Stimulated activated naive CD8-positive, alpha-beta T cell treated with anti-CD3 and anti-CD28 coated beads, Interleukin-15, Interleukin-2, amounts not matched to agents 100 ng/mL and 50 ng/mL, for 24 hours (primary cell): ENCODE data around the gene SGK1.
"Not testable (repeated sequence)": the region's sequence is repeated elsewhere in the genome, so short reads cannot be mapped to it uniquely, and the experiment has no call there.

Experiments
- H3K27ac Mint-ChIP-seq: one replicate; pipeline ENCODE4 v1.8.0; 2021; ENCODE audit warnings: mild to moderate bottlenecking, mixed read lengths
- H3K27me3 Mint-ChIP-seq: one replicate; pipeline ENCODE4 v1.8.0; 2021; ENCODE audit warnings: mixed read lengths
- H3K36me3 Mint-ChIP-seq: one replicate; pipeline ENCODE4 v1.8.0; 2021; ENCODE audit warnings: low read depth, mixed read lengths
- H3K4me1 Mint-ChIP-seq: one replicate; pipeline ENCODE4 v1.8.0; 2021; ENCODE audit warnings: low read depth, mixed read lengths
- H3K4me3 Mint-ChIP-seq: one replicate; pipeline ENCODE4 v1.8.0; 2021; ENCODE audit warnings: mild to moderate bottlenecking, mixed read lengths
- H3K9me3 Mint-ChIP-seq: one replicate; pipeline ENCODE4 v1.8.0; 2021; ENCODE audit warnings: mixed read lengths

The SGK1 gene

DNA sequence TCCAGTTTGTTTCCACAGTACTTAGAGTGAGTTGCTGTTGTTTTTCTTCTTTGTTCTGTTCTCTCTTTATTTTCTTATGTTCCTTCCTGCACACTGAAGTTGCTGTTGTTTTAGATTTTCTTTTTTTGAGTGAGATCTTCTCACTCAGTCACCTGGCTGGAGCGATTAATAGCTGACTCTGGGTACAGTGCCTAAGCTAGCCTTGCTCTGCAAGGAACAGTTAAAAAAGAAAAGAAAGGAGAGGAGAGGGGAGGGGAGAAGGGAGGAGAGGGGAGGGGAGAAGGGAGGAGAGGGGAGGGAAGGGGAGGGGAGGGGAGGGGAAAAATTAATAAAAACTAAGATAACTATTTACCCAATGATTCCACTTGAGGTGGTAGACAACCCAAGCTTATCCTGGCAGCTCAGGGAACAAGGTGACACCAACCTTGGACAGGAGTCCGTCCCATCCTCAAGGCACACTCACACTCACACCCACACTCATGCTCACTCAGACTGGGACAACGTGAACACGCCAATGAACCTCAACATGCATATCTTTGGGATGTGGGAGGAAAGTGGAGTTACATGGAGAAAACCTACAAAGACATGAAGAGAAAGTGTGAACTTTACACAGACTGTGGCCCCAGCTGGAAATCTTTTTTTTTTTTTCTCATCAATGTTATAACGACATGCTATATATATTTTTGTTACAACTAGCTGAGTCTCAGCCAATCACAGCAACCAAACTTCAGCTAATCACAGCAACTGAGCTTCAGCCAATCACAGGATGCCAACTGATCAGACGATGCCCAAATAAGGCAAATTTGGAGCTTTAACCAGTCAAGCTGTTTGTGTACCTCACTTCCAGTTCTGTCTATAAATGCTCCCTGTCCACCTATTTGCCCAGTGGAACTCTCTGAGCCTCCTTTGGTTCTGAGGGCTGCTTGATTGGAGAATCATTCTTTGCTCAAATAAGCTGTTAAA, 124.1 kb downstream of the SGK1 start:
- Mint-ChIP-seq H3K27me3 (no peaks in the 10 kb centered on the region), H3K36me3 (peaks cover 4% of the 10 kb centered on the region), H3K4me3 (no peak overlapping the region), H3K9me3 (no peaks in the 10 kb centered on the region), H3K4me1 (peaks cover 9% of the 10 kb centered on the region), H3K27ac (no peak overlapping the region)

DNA sequence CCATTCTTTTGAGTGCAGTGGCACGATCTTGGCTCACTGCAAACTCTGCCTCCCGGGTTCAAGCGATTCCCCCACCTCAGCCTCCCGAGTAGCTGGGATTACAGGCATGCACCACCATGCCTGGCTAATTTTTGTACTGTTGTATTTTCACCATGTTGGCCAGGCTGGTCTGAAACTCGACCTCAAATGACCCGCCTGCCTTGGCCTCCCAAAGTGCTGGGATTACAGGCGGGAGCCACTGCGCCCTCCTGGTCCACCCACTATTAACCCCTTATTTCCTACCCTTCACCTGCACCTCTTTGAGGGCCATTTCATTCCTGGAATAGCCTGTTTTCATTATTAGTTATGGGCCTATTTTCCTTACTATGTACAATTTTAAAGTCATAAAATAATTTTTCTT, 125.3 kb downstream of the SGK1 start:
- not testable (repeated sequence) for H3K9me3 Mint-ChIP-seq, H3K4me3 Mint-ChIP-seq, H3K4me1 Mint-ChIP-seq, H3K27me3 Mint-ChIP-seq, H3K36me3 Mint-ChIP-seq, H3K27ac Mint-ChIP-seq

DNA sequence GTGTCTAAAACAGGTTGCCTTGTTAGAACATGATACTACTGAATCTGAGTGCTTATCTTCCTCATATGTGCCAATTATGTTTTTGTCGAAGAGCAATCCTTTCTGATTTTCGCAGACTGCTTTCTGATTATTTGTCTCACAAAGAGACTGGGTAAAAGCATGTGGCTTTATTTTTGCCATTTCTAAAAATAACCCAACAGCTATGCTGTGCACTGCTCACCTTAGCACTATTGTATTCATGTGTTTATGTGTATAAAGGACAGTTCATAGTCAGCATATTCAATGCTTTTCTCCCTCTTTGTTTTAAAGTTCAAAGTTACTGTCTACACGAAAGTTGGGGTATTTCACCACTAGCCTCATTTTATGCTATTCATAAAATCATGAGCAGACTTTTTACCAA, 127.0 kb downstream of the SGK1 start:
- Mint-ChIP-seq H3K36me3 (no peaks in the 10 kb centered on the region), H3K27me3 (no peaks in the 10 kb centered on the region), H3K27ac (no peak overlapping the region), H3K4me1 (peaks cover 3% of the 10 kb centered on the region), H3K4me3 (no peak overlapping the region), H3K9me3 (no peaks in the 10 kb centered on the region)

DNA sequence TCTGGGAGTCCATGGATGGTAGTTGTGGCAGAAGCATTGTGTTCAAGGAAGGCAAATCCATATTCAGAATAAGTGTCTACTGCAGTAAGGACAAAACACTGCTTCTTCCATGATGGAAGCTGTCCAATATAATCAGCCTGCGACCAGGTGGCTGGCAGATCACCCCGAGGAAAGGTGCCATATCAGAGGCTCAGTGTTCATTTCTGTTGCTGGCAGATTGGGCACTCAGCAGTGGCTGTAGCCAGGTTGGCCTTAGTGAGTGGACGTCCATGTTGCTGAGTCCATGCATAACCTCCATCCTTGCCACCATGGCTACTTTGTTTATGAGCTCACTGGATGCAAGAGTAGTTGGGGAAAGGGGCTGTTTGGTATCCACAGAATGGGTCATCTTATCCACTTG, 130.2 kb downstream of the SGK1 start:
- Mint-ChIP-seq H3K4me3 (no peak overlapping the region), H3K27me3 (no peaks in the 10 kb centered on the region), H3K9me3 (no peaks in the 10 kb centered on the region), H3K27ac (no peak overlapping the region), H3K36me3 (no peaks in the 10 kb centered on the region), H3K4me1 (peaks cover 4% of the 10 kb centered on the region)

DNA sequence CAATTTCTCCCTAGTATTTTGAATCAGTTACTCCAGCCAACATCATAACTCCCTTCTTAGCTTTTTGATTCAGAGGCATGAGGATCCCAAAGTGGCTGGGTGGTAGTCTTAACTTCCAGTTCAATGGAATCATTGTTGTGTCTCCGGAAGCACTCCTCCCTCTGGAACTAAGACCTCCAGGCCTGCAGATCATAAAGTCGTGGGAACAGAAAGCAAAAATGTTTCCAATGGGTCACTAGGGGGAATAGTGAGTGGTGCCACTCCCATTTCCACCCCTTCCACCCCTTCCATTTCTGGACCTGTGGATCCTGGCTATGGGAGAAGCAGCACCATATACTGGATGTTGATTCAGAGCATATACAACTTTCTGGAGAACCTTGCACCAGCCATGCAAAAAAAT, 130.8 kb downstream of the SGK1 start:
- Mint-ChIP-seq H3K9me3 (no peaks in the 10 kb centered on the region), H3K4me3 (no peak overlapping the region), H3K27me3 (no peaks in the 10 kb centered on the region), H3K27ac (no peak overlapping the region), H3K36me3 (no peaks in the 10 kb centered on the region), H3K4me1 (peaks cover 6% of the 10 kb centered on the region)

DNA sequence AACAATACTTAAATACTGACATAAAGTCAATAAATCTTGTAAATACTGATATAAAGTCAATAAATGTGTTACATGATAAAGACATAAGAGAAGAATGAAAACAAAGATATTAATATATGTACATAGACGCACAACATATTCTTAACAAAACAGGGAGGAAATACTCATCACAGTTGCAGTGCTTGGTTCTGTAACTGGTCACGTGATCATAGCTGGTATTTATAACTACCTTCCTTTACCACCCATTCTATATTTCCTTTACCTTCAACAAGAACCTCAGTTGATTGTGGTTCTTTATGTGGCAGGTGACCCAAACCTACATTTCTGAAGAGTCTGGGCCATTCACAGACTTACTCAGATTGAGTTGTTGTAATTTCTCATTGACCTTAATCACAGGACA, 131.6 kb downstream of the SGK1 start:
- H3K4me1 Mint-ChIP-seq, result peaks cover 6% of the 10 kb centered on the region
- H3K36me3 Mint-ChIP-seq, result no peaks in the 10 kb centered on the region
- no peaks in the 10 kb centered on the region for H3K9me3 Mint-ChIP-seq
- H3K27me3 Mint-ChIP-seq, result no peaks in the 10 kb centered on the region
- no peak overlapping the region for H3K27ac Mint-ChIP-seq
- no peak overlapping the region for H3K4me3 Mint-ChIP-seq

DNA sequence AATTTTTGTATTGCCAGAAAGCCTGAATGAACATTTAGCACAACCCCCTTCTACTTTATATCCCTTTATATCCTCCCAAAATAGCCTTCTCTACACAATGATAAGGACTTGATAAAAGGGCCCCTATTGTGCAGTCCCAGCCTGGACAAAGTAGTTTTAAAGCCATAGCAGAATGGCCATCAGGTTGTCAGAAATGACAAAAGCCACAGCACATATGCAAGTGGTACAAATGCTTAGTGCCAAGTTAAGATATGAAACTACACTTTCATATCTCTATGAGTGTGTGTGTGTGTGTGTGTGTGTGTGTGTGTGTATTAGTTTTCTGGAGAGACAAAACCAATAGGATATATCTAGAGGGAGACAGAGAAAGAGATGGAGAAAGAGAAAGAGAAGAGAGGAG, 132.6 kb downstream of the SGK1 start:
- Mint-ChIP-seq H3K9me3 (no peaks in the 10 kb centered on the region), H3K27ac (no peak overlapping the region), H3K27me3 (no peaks in the 10 kb centered on the region), H3K4me1 (peaks cover 6% of the 10 kb centered on the region), H3K36me3 (no peaks in the 10 kb centered on the region), H3K4me3 (no peak overlapping the region)

DNA sequence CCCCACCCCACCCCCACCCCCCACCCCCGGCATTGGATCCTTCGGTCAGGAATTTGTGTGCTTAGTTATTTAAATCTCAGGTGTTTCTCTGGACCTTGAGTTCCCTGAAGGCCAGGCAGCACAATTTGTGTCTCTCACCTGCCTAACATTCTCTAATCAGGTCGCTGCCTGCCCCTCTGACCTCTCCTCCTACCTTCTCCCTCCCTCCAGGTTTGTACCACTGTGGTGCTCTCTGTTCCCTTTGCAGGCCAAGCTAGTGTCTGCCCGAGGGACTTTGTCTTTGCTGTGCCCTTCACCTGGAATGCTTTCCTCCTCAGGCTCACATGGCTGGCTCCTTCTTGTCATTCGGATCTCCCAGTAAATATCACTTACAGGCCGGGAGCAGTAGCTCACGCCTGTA, 134.1 kb downstream of the SGK1 start:
- Mint-ChIP-seq H3K9me3 (no peaks in the 10 kb centered on the region), H3K27ac (no peak overlapping the region), H3K4me3 (no peak overlapping the region), H3K4me1 (peaks cover 6% of the 10 kb centered on the region), H3K36me3 (no peaks in the 10 kb centered on the region), H3K27me3 (no peaks in the 10 kb centered on the region)

DNA sequence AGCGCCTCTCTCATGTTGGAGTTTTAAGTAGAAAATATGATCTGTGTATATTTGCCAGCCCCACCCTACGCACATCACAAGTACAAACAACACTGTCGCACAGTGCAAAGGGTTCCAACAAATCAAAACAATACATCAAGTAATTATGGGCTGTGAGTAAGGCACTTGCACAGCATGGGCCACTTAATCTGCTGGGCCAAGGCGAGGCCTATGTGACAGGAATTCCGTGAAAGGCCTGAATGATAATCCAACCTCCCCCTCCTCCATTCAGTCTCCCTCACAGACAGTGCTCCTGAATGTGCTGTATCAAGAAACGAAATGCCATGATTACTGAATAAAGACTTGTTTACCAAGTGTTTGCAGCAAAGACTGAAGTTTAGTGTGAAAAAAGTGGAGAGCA, 135.4 kb downstream of the SGK1 start:
- Mint-ChIP-seq H3K4me1 (peaks cover 20% of the 10 kb centered on the region), H3K9me3 (no peaks in the 10 kb centered on the region), H3K27me3 (no peaks in the 10 kb centered on the region), H3K4me3 (no peak overlapping the region), H3K27ac (no peak overlapping the region), H3K36me3 (no peaks in the 10 kb centered on the region)

DNA sequence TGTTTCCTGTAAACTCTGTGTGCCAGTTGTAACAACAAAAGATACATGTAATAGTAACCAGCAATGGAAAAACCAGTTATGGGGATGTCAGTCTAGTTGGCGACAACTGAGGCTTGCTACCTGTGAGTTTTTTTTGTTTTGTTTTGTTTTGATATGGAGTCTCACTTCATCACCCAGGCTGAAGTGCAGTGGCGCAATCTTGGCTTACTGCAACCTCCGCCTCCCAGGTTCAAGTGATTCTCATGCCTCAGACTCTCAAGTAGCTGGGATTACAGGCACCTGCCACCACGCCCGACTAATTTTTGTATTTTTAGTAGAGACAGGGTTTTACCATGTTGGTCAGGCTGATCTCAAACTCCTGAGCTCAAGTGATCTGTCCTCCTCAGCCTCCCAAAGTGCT, 136.2 kb downstream of the SGK1 start:
- not testable (repeated sequence) for H3K9me3 Mint-ChIP-seq, H3K27ac Mint-ChIP-seq, H3K36me3 Mint-ChIP-seq, H3K4me3 Mint-ChIP-seq, H3K27me3 Mint-ChIP-seq
- peaks cover 26% of the 10 kb centered on the region for H3K4me1 Mint-ChIP-seq

DNA sequence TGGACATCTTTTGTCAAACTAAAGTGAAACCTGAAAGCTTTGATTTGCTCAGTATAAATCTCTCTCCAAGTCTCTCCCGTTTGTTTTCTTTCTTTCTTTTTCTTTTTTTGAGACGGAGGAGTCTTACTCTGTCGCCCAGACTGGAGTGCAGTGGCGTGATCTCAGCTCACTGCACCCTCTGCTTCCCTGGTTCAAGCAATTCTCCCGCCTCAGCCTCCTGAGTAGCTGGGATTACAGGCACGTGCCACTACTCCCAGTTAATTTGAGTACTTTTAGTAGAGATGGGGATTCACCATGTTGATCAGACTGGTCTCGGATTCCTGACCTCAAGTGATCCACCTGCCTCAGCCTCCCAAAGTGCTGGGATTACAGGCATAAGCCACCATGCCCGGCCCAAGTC, 136.7 kb downstream of the SGK1 start:
- not testable (repeated sequence) for H3K27me3 Mint-ChIP-seq, H3K27ac Mint-ChIP-seq, H3K36me3 Mint-ChIP-seq, H3K9me3 Mint-ChIP-seq, H3K4me3 Mint-ChIP-seq
- H3K4me1 Mint-ChIP-seq, result peaks cover 27% of the 10 kb centered on the region

DNA sequence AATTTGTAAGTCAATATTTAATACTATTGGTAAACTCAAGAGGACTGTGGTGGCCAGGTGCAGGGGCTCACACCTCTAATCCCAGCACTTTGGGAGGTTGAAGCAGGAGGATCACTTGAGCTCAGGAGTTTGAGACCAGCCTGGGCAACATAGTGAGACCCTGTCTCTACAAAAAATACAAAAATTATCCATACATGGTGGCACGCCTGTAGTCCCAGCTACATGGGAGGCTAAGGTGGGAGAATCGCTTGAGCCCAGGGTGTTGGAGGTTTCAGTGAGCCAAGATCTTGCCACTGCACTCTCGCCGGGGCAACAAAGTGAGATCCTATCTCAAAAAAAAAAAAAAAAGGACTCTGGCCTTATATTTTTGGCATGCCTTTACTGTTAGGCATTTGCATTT, 137.4 kb downstream of the SGK1 start:
- not testable (repeated sequence) for H3K4me3 Mint-ChIP-seq, H3K9me3 Mint-ChIP-seq, H3K27me3 Mint-ChIP-seq, H3K27ac Mint-ChIP-seq, H3K36me3 Mint-ChIP-seq
- peaks cover 34% of the 10 kb centered on the region for H3K4me1 Mint-ChIP-seq

DNA sequence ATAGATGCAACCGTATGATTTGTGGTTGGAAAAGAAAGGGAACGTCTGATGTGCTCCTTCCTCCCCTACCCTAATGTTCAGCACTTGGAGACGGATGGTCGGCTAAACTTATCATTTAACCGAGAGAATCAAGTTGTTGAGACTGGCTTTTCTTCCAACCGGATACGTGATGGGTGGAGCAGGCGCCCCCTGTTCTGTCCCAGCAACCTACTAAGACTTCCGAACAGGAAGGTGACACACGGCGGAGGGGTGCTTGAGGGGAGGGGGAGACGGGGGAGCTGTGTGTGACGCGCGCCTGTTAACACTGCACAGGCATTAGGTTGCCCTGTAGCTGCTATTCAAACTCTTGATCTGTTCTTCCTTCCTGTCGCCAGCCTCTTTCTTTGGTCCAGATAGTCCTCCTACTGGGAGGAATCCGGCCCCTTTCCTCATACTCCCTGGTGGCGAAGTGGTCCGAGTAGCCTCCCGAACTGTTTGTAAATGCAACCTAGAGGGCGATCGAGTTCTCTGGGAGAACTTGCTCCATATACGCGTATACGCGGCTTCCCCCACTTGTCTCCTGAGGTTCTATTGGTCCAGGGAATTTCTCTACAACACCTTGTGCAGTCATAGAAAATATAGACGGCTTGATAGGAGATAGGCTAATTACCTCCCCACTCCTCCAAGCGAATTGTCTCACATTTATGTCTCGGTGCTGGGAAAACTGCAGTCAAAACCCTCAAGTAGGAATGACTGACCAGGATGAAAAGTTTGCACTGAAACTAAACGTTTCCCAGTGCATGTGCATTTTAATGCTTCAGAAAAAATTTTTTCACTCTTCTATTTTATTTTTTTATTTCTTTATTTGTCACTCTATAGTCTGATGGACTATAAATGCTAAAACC, 139.5 kb downstream of the SGK1 start:
- Mint-ChIP-seq H3K27me3 (no peaks in the 10 kb centered on the region), H3K27ac (peak overlapping the region; percentile 90), H3K4me1 (peaks cover 41% of the 10 kb centered on the region), H3K36me3 (peaks cover 13% of the 10 kb centered on the region), H3K9me3 (no peaks in the 10 kb centered on the region), H3K4me3 (peak overlapping the region; percentile 96)

DNA sequence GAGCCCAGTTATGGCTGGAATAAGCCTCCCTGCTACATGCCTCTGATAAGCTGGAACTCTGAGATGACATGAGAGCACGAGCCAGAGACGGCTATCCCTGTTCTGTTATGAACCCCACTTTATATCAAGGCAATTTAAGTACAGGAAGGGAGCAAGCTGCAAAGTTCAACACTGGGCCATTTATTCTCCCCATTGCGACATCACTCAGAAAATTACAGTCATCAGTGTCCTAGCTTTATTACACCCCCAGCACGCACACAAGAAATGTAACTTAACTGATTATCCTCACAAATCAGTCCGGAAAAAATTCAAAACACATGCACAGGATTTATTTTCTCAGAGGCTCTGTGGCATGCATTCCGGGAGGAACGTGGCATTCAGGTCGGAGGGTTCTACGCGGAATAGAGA, 140.2 kb downstream of the SGK1 start:
- Mint-ChIP-seq H3K36me3 (peaks cover 20% of the 10 kb centered on the region), H3K9me3 (no peaks in the 10 kb centered on the region), H3K4me3 (peak overlapping the region; percentile 96), H3K27me3 (no peaks in the 10 kb centered on the region), H3K4me1 (peaks cover 46% of the 10 kb centered on the region), H3K27ac (peak overlapping the region; percentile 90)

DNA sequence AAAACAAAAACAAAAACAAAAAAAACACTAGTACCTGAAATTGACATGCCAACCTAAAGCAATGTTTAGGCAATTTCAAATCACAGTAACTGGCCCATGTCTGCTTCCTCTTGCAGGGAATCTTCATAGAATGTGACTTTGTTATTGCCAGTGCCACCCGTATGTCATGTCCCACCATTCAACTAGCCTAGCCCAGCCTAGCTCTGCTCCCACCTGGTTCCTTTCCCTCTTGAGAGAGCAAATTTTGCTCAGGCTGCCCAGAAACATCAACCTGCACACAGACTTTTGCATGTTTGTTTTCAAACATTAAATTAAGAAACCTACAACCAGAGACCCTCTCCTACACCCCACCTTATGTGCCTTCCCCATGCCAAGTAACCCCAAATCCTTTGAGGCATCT, 140.7 kb downstream of the SGK1 start:
- Mint-ChIP-seq H3K27me3 (no peaks in the 10 kb centered on the region), H3K36me3 (peaks cover 25% of the 10 kb centered on the region), H3K4me1 (peaks cover 49% of the 10 kb centered on the region), H3K4me3 (peak overlapping the region; percentile 96), H3K27ac (peak overlapping the region; percentile 90), H3K9me3 (no peaks in the 10 kb centered on the region)
